CD14-positive monocyte (primary cell): ENCODE measurements around the gene PTPRN2. TPM values are rescaled to one million over a fixed set of nuclear protein-coding genes. Genes with fewer than 3 reads are reported as not detected.

ENCODE experiments used
- DNase-seq, 3 donors: peaks; one replicate each; pipeline ENCODE4 v3.0.0-alpha.2; 2011 to 2022
- H2AFZ ChIP-seq: 2 replicates; pipeline ENCODE4 v1.6.0; 2012; ENCODE audit warnings: mild to moderate bottlenecking, low read depth, low read length, inconsistent platforms; ENCODE audit not compliant: insufficient read depth, poor library complexity, severe bottlenecking
- H3K27ac ChIP-seq, 2 donors: 1 replicate in 1 of 2; 2 replicates in 1 of 2; pipeline ENCODE4 v1.5.1; 2012 to 2013; ENCODE audit warnings: low read length in 2 of 2, control low read depth in 1 of 2, inconsistent platforms in 1 of 2, low read depth in 1 of 2, mild to moderate bottlenecking in 1 of 2
- H3K27me3 ChIP-seq, 2 donors: one replicate each; pipeline versions ENCODE4 v1.6.0 to v1.6.1; 2011 to 2013; ENCODE audit warnings: low read length in 2 of 2; ENCODE audit not compliant: control insufficient read depth in 2 of 2, insufficient read depth in 2 of 2
- H3K36me3 ChIP-seq, 2 donors: replicated peaks in 1 of 2; 1 replicate in 1 of 2; 2 replicates in 1 of 2; pipeline versions ENCODE4 v1.5.1 to v1.6.1; 2012 to 2013; ENCODE audit warnings: low read length in 2 of 2, control low read depth in 1 of 2, inconsistent platforms in 1 of 2, mild to moderate bottlenecking in 1 of 2; ENCODE audit not compliant: insufficient read depth in 2 of 2, control insufficient read depth in 1 of 2
- H3K4me1 ChIP-seq, 2 donors: 1 replicate in 1 of 2; 2 replicates in 1 of 2; pipeline versions ENCODE4 v1.5.1 to v1.6.1; 2012 to 2013; ENCODE audit warnings: low read length in 2 of 2, control low read depth in 1 of 2, inconsistent platforms in 1 of 2, mild to moderate bottlenecking in 1 of 2, moderate library complexity in 1 of 2; ENCODE audit not compliant: insufficient read depth in 2 of 2, control insufficient read depth in 1 of 2
- H3K4me2 ChIP-seq: replicated peaks from 2 replicates; pipeline ENCODE3; 2012; ENCODE audit warnings: low read length, moderate library complexity, mild to moderate bottlenecking; ENCODE audit not compliant: poor library complexity, severe bottlenecking; ENCODE audit errors: extremely low read depth
- H3K4me3 ChIP-seq, 3 experiments: fragments of 200-600 bp in 1 of 3; sonication (generic) in 1 of 3; replicated peaks in 1 of 3; 1 replicate in 2 of 3; 2 replicates in 1 of 3; pipeline ENCODE4 v1.5.1; 2011 to 2013; ENCODE audit warnings: low read length in 3 of 3, mild to moderate bottlenecking in 3 of 3, control low read depth in 2 of 3, low read depth in 2 of 3, inconsistent platforms in 1 of 3, moderate library complexity in 1 of 3
- H3K79me2 ChIP-seq: 2 replicates; pipeline ENCODE4 v1.6.0; 2012; ENCODE audit warnings: mild to moderate bottlenecking, control low read depth, inconsistent platforms, low read length, moderate library complexity; ENCODE audit not compliant: insufficient read depth
- H3K9ac ChIP-seq: 2 replicates; pipeline ENCODE4 v1.6.0; 2017; ENCODE audit warnings: low read length, mild to moderate bottlenecking; ENCODE audit not compliant: insufficient read depth, poor library complexity, severe bottlenecking
- H3K9me3 ChIP-seq, 2 donors: replicated peaks in 1 of 2; 1 replicate in 1 of 2; 2 replicates in 1 of 2; pipeline versions ENCODE4 v1.5.1 to v1.6.1; 2012 to 2013; ENCODE audit warnings: low read length in 2 of 2, control low read depth in 1 of 2; ENCODE audit not compliant: control insufficient read depth in 1 of 2, insufficient read depth in 1 of 2
- H4K20me1 ChIP-seq: 2 replicates; pipeline ENCODE4 v1.6.0; 2012; ENCODE audit warnings: mild to moderate bottlenecking, low read length, control low read depth, moderate library complexity; ENCODE audit not compliant: insufficient read depth
- H3K27ac Mint-ChIP-seq, 7 donors: one replicate each; pipeline ENCODE4 v1.8.0; 2020; ENCODE audit warnings: mild to moderate bottlenecking in 7 of 7, mixed read lengths in 7 of 7, moderate library complexity in 6 of 7, inconsistent platforms in 2 of 7
- H3K27me3 Mint-ChIP-seq, 3 donors: one replicate each; pipeline ENCODE4 v1.8.0; 2021 to 2022; ENCODE audit warnings: low read depth in 3 of 3, mild to moderate bottlenecking in 3 of 3, mixed read lengths in 3 of 3, moderate library complexity in 3 of 3, inconsistent platforms in 1 of 3
- H3K36me3 Mint-ChIP-seq, 2 donors: one replicate each; pipeline ENCODE4 v1.8.0; 2020; ENCODE audit warnings: mixed read lengths in 2 of 2, inconsistent platforms in 1 of 2, mild to moderate bottlenecking in 1 of 2
- H3K4me1 Mint-ChIP-seq: one replicate; pipeline ENCODE4 v1.8.0; 2020; ENCODE audit warnings: mild to moderate bottlenecking, mixed read lengths
- H3K4me3 Mint-ChIP-seq, 2 donors: one replicate each; pipeline ENCODE4 v1.8.0; 2020; ENCODE audit warnings: mild to moderate bottlenecking in 2 of 2, mixed read lengths in 2 of 2, moderate library complexity in 1 of 2
- H3K9me3 Mint-ChIP-seq, 7 donors: one replicate each; pipeline ENCODE4 v1.8.0; 2020 to 2022; ENCODE audit warnings: mixed read lengths in 7 of 7, mild to moderate bottlenecking in 6 of 7, moderate library complexity in 6 of 7, inconsistent platforms in 2 of 7
- WGBS: methylation state at CpG from one replicate; pipeline ENCODE4 v1.1.5; 2013; ENCODE audit warnings: missing lambda C conversion rate; ENCODE audit not compliant: insufficient coverage; 5-methylcytosine and 5-hydroxymethylcytosine counted together
- intact Hi-C, 2 donors: fragments of 100-400 bp; cut with micrococcal nuclease; formaldehyde crosslinking; loops; one replicate each; pipeline versions ENCODE4 v1.15.0 to v1.15.1; 2023
- polyA plus RNA-seq, 3 donors: library from polyadenylated mRNA; depleted of rRNA in 1 of 3; unstranded in 2 of 3; stranded (reverse) in 1 of 3; fragments of 300-500 nt in 2 of 3; fragments of >200 nt in 1 of 3; fragmentation: Illumina TruSeq in 2 of 3; gene quantifications; 1 replicate in 2 of 3; 2 replicates in 1 of 3; pipeline ENCODE4 v1.2.3, GENCODE V29; 2012 to 2021
- TF ChIP-seq, protein P1 (sequence below): fragments of 200-600 bp; IDR thresholded peaks from one replicate; pipeline ENCODE4 v1.8.0; 2022; ENCODE audit warnings: antibody characterized with exemption, mild to moderate bottlenecking

The PTPRN2 gene
- polyA plus RNA-seq, 3 donors = 0.25 to 1.4 (median 0.97) TPM

DNA sequence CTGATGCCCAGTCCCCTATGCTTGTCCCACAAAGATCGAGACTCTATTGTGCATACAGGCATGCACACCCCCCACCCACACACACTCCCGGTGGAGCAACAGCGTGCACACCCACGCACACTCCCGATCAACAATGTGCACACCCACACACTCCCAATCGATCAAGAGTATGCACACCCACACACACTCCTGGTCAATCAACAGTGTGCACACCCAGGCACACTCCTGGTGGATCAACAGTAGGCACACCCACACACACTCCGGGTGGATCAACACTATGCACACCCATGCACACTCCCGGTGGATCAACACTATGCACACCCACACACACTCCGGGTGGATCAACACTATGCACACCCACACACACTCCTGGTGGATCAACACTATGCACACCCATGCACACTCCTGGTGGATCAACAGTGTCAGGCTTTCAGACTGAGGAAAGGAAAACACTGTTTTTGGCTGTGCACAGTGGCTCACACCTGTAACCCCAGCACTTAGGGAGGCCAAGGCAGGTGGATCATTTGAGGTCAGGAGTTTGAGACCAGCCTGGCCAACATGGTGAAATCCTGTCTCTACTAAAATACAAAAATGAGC, 118.8 kb downstream of the PTPRN2 start:
- Histone ChIP-seq H3K27me3 (peaks cover 2 to 10% of the 10 kb centered on the region in 2 donors), H3K79me2 (no peaks in the 10 kb centered on the region), H3K9me3 (no peaks in the 10 kb centered on the region), H4K20me1 (no peaks in the 10 kb centered on the region), H3K9ac (no peak overlapping the region), H3K4me3 (peak overlapping the region in 1 of 3 experiments; percentile 41), H3K36me3 (no peaks in the 10 kb centered on the region), H2AFZ (no peak overlapping the region), H3K4me1 (peaks cover 40 to 46% of the 10 kb centered on the region in 2 donors), H3K4me2 (peak overlapping the region; percentile 41), H3K27ac (no peak overlapping the region)
- WGBS = 88% methylated on average over 9 of the region's 9 CpGs
- Mint-ChIP-seq H3K9me3 (peaks cover 0 to 4% (median 2%) of the 10 kb centered on the region in 7 donors), H3K27me3 (peaks cover 6 to 22% (median 17%) of the 10 kb centered on the region in 3 donors), H3K36me3 (no peaks in the 10 kb centered on the region), H3K27ac (peak overlapping the region in 3 of 7 donors; percentile 5 to 46 (median 19)), H3K4me3 (peak overlapping the region in 1 of 2 donors; percentile 79), H3K4me1 (peaks cover 42% of the 10 kb centered on the region)
- DNase-seq = no peak
- TF ChIP-seq, protein P1, sequence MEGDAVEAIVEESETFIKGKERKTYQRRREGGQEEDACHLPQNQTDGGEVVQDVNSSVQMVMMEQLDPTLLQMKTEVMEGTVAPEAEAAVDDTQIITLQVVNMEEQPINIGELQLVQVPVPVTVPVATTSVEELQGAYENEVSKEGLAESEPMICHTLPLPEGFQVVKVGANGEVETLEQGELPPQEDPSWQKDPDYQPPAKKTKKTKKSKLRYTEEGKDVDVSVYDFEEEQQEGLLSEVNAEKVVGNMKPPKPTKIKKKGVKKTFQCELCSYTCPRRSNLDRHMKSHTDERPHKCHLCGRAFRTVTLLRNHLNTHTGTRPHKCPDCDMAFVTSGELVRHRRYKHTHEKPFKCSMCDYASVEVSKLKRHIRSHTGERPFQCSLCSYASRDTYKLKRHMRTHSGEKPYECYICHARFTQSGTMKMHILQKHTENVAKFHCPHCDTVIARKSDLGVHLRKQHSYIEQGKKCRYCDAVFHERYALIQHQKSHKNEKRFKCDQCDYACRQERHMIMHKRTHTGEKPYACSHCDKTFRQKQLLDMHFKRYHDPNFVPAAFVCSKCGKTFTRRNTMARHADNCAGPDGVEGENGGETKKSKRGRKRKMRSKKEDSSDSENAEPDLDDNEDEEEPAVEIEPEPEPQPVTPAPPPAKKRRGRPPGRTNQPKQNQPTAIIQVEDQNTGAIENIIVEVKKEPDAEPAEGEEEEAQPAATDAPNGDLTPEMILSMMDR = no peak
- intact Hi-C loops = no loop called here

DNA sequence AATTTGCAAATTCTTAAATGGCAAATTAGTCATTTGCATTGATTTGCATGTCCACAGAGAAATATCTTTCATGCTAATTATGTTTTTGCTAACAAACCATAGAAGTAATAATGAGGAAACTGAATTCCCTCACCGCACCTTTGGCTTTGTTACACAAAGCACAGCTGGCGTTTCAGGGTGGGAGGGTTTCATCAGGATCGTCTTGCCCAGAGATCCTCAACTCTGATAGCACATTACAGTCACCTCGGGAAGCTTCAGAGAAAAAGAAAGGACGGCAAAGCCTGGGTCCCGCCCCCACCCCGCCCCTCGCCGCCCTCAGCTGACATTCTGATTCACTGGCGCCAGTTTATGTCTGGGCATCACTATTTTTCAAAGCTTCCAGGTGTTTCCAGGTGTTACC, 119.4 kb downstream of the PTPRN2 start:
- DNase-seq = no peak
- no peak overlapping the region for H3K27ac Mint-ChIP-seq
- H3K4me1 ChIP-seq = peaks cover 36 to 42% of the 10 kb centered on the region in 2 donors

More for the DNA sequence above, 119.4 kb downstream of the PTPRN2 start:
- intact Hi-C loops = no loop called here
- peaks cover 7 to 19% (median 13%) of the 10 kb centered on the region in 3 donors for H3K27me3 Mint-ChIP-seq
- Histone ChIP-seq H3K4me3 (no peak overlapping the region), H3K4me2 (peak overlapping the region; percentile 21), H3K9me3 (no peaks in the 10 kb centered on the region), H3K36me3 (no peaks in the 10 kb centered on the region), H3K27ac (no peak overlapping the region), H3K27me3 (peaks cover 2 to 10% of the 10 kb centered on the region in 2 donors), H4K20me1 (no peaks in the 10 kb centered on the region), H3K9ac (no peak overlapping the region), H2AFZ (no peak overlapping the region), H3K79me2 (no peaks in the 10 kb centered on the region)
- no peaks in the 10 kb centered on the region for H3K36me3 Mint-ChIP-seq
- H3K4me1 Mint-ChIP-seq = peaks cover 38% of the 10 kb centered on the region
- peak overlapping the region in 1 of 2 donors; percentile 52 for H3K4me3 Mint-ChIP-seq
- 16% methylated on average over 7 of the region's 10 CpGs for WGBS
- TF ChIP-seq, protein P1 = no peak
- H3K9me3 Mint-ChIP-seq = peaks cover 0 to 9% (median 2%) of the 10 kb centered on the region in 7 donors
